ENCODE measurements around the gene NF2. TPM values are rescaled to one million over a fixed set of nuclear protein-coding genes. Genes with fewer than 3 reads are reported as not detected.

Gene NF2
- total and polyA plus RNA-seq, 11 donors = 15.0 to 137 (median 52.1) TPM

GRCh38 chr22:29734406-29734805, 131.0 kb downstream of the NF2 start:
- Histone ChIP-seq H3K36me3 (peaks cover 0 to 56% (median 11%) of the 10 kb centered on the region in 9 donors), H3K27me3 (no peaks in the 10 kb centered on the region), H3K9me3 (no peaks in the 10 kb centered on the region), H3K4me3 (no peak overlapping the region), H3K27ac (no peak overlapping the region), H3K4me1 (peaks cover 0 to 7% (median 0%) of the 10 kb centered on the region in 12 donors)
- ATAC-seq (no peak), DNase-seq (no peak)
- intact Hi-C loops (cut with DNase I) = no loop called here
- WGBS, 4 donors = 88 to 94% (median 92%) methylated on average over 8 of the region's 8 CpGs
- TF ChIP-seq POLR2A (IDR thresholded peaks at IDR 0.05) = no peak
- TF ChIP-seq CTCF (IDR thresholded peaks at IDR 0.05) = no peak

DNA sequence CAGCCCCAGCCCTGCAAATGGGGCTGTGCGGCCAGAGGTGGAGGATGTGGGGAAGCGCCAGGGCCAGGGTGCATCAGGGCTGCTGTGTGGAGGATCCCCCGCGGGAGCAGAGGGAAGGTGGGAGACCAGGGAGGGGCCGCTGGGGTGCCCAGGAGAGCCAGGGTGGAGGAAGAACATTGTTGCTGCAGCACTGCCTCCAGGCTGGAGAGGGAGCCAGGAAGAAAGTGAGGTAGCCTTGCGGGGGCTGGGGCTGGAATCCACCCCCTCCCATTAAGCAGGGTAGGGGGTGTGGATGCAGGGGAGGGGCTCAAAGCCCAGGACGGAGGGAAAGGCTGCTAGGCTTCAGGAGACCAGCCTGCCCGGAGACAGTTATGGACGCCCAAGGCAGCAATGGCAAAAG, 131.4 kb downstream of the NF2 start:
- peaks cover 0 to 55% (median 15%) of the 10 kb centered on the region in 9 donors for H3K36me3 ChIP-seq
- intact Hi-C loops (cut with DNase I) = no loop called here
- ATAC-seq (no peak), DNase-seq (no peak)
- H3K27me3 ChIP-seq = no peaks in the 10 kb centered on the region
- H3K4me3 ChIP-seq = no peak overlapping the region
- H3K9me3 ChIP-seq = no peaks in the 10 kb centered on the region
- H3K4me1 ChIP-seq = peaks cover 0 to 7% (median 0%) of the 10 kb centered on the region in 12 donors
- H3K27ac ChIP-seq = no peak overlapping the region
- WGBS, 4 donors = 76 to 88% (median 83%) methylated on average over 9 of the region's 9 CpGs
- no peak for TF ChIP-seq POLR2A (IDR thresholded peaks at IDR 0.05)
- TF ChIP-seq CTCF (IDR thresholded peaks at IDR 0.05) = no peak

DNA sequence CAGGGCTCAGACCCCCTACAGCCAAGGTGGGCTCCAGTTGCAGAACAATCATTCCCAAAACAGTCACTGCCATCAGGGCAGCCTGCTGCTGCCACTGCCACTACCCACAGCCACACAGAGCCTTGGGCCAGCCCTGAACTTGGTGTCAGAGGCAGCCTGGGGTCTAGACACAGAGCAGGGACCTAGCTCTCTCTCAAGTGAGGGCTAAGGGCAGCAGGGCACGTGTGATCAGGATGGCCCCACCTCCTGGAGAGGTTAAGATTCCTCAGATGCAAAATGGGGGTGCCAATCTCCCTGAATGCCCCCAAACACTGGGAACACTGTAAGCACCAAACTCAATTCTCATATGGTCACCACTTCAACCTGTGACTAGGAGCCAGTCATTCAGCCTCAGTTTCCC, 132.0 kb downstream of the NF2 start:
- intact Hi-C loops (cut with DNase I) = no loop called here
- no peak for DNase-seq
- no peaks in the 10 kb centered on the region for H3K27me3 ChIP-seq
- TF ChIP-seq CTCF (IDR thresholded peaks at IDR 0.05) (no peak), POLR2A (IDR thresholded peaks at IDR 0.05) (no peak)
- no peaks in the 10 kb centered on the region for H3K9me3 ChIP-seq
- no peak overlapping the region for H3K4me3 ChIP-seq
- H3K27ac ChIP-seq = no peak overlapping the region
- peaks cover 0 to 49% (median 20%) of the 10 kb centered on the region in 9 donors for H3K36me3 ChIP-seq
- 67 to 86% (median 78%) methylated on average over 1 of the region's 1 CpG; no CpG with 5 or more reads in 1 of the 4 donors for WGBS, 4 donors
- ATAC-seq = no peak
- H3K4me1 ChIP-seq = peaks cover 0 to 7% (median 0%) of the 10 kb centered on the region in 12 donors

DNA sequence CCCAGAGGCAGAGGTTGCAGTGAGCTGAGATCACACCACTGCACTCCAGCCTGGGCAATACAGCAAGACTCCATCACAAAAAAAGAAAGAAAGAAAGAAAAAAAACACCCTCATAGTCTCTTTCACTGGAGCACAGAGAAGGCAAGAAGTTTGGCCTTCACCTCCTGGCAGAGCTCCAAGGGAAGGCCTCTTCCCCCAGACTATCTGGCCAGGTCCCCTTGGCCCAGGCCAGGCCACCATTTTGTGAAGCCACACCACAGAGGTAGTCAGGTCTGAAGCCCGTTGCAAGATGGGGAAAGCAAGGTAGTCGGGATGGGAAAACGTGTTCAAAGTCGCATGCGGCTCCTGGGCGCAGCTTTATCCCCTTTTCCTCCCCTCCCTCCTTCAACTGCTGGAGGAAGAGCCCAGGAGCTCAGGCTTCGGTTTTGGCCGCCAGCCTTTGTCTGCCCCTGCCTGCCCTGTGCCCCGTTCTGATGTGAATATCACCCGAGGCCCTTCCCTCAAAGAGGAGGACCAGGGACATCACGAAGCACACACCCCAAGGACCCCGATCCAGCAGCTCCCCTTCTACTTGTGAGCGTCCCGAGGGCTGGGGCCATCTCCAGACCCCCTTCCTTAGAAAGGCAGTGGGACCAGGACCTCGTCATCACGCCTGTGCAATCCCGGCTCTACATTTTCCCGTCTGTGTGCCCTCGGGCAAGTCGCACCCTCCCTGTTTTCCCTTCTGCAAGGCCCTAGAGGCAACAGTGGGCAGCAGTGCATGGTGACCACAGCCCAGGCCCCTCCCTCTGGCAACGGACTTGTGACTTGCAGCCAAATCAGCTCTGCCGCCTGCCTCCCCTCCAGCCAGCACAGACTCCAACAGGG, 134.1 kb downstream of the NF2 start:
- no peak overlapping the region for H3K4me3 ChIP-seq
- peaks cover 0 to 7% (median 0%) of the 10 kb centered on the region in 12 donors for H3K4me1 ChIP-seq
- ATAC-seq (peak; percentile 58 to 74 (median 72)), DNase-seq (peak in 3 of 5 donors; percentile 50 to 60 (median 53))
- no peaks in the 10 kb centered on the region for H3K27me3 ChIP-seq
- intact Hi-C loops (cut with DNase I) = no loop called here
- H3K27ac ChIP-seq = no peak overlapping the region
- no peaks in the 10 kb centered on the region for H3K9me3 ChIP-seq
- 86 to 94% (median 92%) methylated on average over 20 to 22 of the region's 22 CpGs for WGBS, 4 donors
- TF ChIP-seq POLR2A (IDR thresholded peaks at IDR 0.05) (no peak), CTCF (IDR thresholded peaks at IDR 0.05) (no peak)
- H3K36me3 ChIP-seq = peaks cover 0 to 57% (median 31%) of the 10 kb centered on the region in 9 donors
